ENCODE results near the gene PCDHGC5. TPM values are rescaled to one million over a fixed set of nuclear protein-coding genes. Genes with fewer than 3 reads are reported as not detected.

PCDHGC5 gene
- total RNA-seq, 4 donors from 2014 or later: 0.26 to 1.7 (median 1.5) TPM

DNA sequence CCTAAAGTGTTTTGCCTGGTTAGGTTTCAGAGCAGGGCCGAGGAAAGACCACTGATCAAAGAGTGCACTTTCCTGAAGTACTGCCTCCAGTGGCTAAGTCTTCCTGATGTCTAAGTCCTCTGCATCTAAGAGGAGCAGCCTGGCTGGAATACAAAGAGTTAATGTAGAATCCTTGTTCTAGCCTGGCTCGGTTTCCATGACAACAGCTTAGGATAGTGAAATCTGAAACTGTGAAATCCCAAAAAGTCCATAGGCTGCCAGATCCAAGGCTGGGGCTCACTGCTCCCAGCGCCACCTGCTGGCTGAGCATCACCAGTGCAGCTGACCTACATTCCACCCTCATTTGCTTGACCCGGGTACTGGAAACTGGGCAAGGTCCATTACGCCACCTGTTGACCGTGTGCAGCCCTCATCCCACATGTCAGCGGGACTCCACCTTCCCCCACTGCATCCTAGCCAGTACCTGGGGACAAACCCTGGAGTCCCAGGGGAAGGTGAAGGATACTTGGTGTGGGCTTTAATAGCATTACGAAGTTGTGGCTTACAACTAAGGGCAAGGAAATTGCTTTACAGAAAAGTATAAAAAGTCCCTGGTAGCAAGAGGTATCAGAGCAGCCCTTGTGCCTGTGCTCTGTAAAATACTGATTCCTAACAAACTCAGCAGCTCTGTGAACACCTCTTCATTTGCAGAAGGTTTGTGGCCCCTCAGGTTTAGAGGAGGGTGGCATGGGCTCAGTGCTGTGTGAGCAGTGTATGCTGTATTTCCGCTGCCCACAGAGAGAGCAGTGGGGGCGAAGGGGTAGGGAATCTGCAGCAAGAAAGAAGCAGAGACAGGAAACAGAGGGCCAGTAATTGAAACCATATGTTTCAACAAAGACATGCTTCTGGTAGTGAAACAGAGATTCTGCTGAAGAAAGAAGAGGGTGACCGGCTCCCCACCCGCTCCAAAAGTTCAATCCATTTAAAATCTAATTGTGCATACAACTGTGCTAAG, 36.0 kb downstream of the PCDHGC5 start:
- TF ChIP-seq, protein P1, sequence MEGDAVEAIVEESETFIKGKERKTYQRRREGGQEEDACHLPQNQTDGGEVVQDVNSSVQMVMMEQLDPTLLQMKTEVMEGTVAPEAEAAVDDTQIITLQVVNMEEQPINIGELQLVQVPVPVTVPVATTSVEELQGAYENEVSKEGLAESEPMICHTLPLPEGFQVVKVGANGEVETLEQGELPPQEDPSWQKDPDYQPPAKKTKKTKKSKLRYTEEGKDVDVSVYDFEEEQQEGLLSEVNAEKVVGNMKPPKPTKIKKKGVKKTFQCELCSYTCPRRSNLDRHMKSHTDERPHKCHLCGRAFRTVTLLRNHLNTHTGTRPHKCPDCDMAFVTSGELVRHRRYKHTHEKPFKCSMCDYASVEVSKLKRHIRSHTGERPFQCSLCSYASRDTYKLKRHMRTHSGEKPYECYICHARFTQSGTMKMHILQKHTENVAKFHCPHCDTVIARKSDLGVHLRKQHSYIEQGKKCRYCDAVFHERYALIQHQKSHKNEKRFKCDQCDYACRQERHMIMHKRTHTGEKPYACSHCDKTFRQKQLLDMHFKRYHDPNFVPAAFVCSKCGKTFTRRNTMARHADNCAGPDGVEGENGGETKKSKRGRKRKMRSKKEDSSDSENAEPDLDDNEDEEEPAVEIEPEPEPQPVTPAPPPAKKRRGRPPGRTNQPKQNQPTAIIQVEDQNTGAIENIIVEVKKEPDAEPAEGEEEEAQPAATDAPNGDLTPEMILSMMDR (IDR thresholded peaks at IDR 0.05): peak; percentile 98 to 99 (median 99)
- TF ChIP-seq POLR2A (IDR thresholded peaks at IDR 0.05): no peak
- intact Hi-C loops (cut with DNase I): loop anchor here (5.0 to 10.0 kb wide), 2 partner anchors 32 to 110 kb away; partner anchors contain the start of genes PCDHGA10 and PCDHGB7
- H3K27me3 ChIP-seq: no peaks in the 10 kb centered on the region
- H3K4me1 ChIP-seq: peaks cover 30 to 81% (median 53%) of the 10 kb centered on the region in 3 donors
- peak overlapping the region in 1 of 4 donors; percentile 12 for H3K4me3 ChIP-seq
- H3K9me3 ChIP-seq: no peaks in the 10 kb centered on the region
- H3K27ac ChIP-seq: peak overlapping the region; percentile 53 to 82 (median 74)
- H3K36me3 ChIP-seq: peaks cover 3 to 73% (median 6%) of the 10 kb centered on the region in 3 donors
- WGBS, 2 donors: 37 to 55% methylated on average over 7 to 12 of the region's 12 CpGs
- no peak for DNase-seq

DNA sequence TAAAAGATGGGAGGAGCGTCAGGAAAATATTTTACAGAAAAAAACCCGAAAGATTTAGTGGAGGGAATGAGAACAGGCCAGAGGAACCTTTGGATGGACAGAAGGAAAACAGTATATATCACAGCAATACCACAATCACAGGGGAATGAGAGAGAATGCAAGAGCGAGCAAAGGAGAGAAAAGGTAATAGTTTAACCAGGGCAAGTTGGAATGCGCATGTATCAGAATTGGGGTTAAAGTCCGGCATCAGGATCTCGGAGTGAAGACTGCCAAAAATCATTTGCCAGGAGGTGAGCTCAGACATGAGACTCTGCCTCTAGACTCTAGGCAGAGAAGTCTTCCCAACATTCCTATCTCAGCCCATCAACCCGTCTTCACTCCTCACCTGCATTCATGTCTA, 36.8 kb downstream of the PCDHGC5 start:
- Histone ChIP-seq H3K27me3 (no peaks in the 10 kb centered on the region), H3K4me1 (peaks cover 23 to 79% (median 45%) of the 10 kb centered on the region in 3 donors), H3K9me3 (no peaks in the 10 kb centered on the region), H3K4me3 (no peak overlapping the region), H3K36me3 (peaks cover 3 to 75% (median 6%) of the 10 kb centered on the region in 3 donors), H3K27ac (peak overlapping the region; percentile 53 to 82 (median 74))
- intact Hi-C loops (cut with DNase I): loop anchor here (10.0 kb wide), 1 partner anchor 111 kb away; the partner anchor contains the start of genes PCDHGA10 and PCDHGB7
- TF ChIP-seq, protein P1 (IDR thresholded peaks at IDR 0.05): no peak
- TF ChIP-seq POLR2A (IDR thresholded peaks at IDR 0.05): no peak
- DNase-seq: no peak
- WGBS, 2 donors: 72 to 76% methylated on average over 7 of the region's 7 CpGs

DNA sequence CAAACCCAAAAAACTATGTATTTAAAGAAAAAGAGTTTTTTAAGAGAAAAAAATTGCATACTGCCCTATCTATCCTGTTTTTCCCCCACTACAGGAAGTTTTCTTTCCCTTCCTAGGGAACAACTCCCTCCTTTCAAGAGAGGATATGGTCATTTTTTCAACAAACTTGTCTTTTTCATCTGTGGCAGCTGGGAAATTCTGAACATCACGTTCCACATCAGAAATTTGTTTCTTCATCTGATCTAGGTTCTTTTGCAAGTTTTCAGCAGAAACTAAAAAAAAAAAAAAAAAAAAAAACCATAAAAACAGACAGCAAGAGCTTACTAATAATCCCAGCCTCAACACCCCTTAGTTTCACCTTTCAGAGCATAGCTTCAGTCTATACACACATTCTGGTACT, 38.5 kb downstream of the PCDHGC5 start:
- Histone ChIP-seq H3K36me3 (peaks cover 3 to 75% (median 6%) of the 10 kb centered on the region in 3 donors), H3K4me1 (peaks cover 13 to 62% (median 28%) of the 10 kb centered on the region in 3 donors), H3K4me3 (no peak overlapping the region), H3K27me3 (no peaks in the 10 kb centered on the region), H3K27ac (peak overlapping the region in 2 of 4 donors; percentile 83 to 88), H3K9me3 (no peaks in the 10 kb centered on the region)
- 53 to 65% methylated on average over 1 of the region's 1 CpG for WGBS, 2 donors
- DNase-seq: no peak
- TF ChIP-seq, protein P1 (IDR thresholded peaks at IDR 0.05): no peak
- TF ChIP-seq POLR2A (IDR thresholded peaks at IDR 0.05): no peak
- intact Hi-C loops (cut with DNase I): loop anchor here (10.0 kb wide), 1 partner anchor 113 kb away; the partner anchor contains the start of genes PCDHGA10 and PCDHGB7

DNA sequence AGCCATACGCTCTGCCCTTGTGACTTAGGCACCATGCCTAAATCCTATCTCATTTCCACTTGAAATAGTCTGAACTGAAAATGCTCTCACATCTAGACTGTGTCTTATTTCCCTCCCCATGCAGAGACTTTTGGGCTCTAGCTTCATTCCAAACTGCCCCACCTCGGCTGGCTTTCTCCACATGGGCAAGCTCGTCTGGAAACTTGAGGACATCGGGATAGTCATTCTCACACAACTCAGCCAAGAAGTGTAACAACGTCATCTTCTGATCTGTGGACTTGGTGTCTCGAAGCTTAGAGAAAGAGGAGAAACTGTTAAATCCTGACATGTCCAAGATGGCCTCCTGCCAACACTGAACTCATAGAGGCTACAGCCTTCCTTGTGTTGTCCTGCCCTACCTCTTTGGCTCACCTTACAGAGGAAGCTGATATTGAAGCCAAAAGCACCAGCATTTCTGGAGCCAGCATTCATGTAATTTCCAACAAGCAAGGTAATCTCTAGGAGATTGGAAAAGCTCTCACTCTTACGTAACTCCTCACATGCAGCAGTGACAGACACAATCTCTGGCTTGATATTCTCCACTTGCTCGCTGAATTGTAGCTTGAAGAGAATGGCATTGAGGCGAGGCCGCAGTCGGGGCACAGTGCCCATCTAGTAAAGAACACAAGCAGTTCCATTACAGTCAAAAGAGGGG, 39.6 kb downstream of the PCDHGC5 start:
- intact Hi-C loops (cut with DNase I): loop anchor here (10.0 kb wide), 1 partner anchor 114 kb away; the partner anchor contains the start of genes PCDHGA10 and PCDHGB7
- 44 to 47% methylated on average over 10 to 11 of the region's 11 CpGs for WGBS, 2 donors
- no peak for TF ChIP-seq POLR2A (IDR thresholded peaks at IDR 0.05)
- TF ChIP-seq, protein P1 (IDR thresholded peaks at IDR 0.05): no peak
- H3K27ac ChIP-seq: peak overlapping the region; percentile 62 to 88 (median 86)
- peaks cover 13 to 52% (median 23%) of the 10 kb centered on the region in 3 donors for H3K4me1 ChIP-seq
- H3K36me3 ChIP-seq: peaks cover 3 to 73% (median 6%) of the 10 kb centered on the region in 3 donors
- H3K9me3 ChIP-seq: no peaks in the 10 kb centered on the region
- H3K27me3 ChIP-seq: no peaks in the 10 kb centered on the region
- no peak for DNase-seq
- no peak overlapping the region for H3K4me3 ChIP-seq
